Esophagus squamous epithelium (tissue), 4 donors: ENCODE data around the gene XIRP2.

Experiments
- POLR2A ChIP-seq, 4 donors: fragments of 450-650 bp; IDR thresholded peaks; one replicate each; pipeline ENCODE4 v1.6.1; 2017; ENCODE audit warnings: antibody characterized with exemption in 4 of 4, mild to moderate bottlenecking in 4 of 4, moderate library complexity in 3 of 4
- TF ChIP-seq, protein P1 (sequence below), 6 experiments: fragments of 450-650 bp in 4 of 6; fragments of 200-600 bp in 2 of 6; sonication (generic) in 2 of 6; IDR thresholded peaks; one replicate each; pipeline ENCODE4 v1.5.1; 2016 to 2019; ENCODE audit warnings: antibody characterized with exemption in 6 of 6, mild to moderate bottlenecking in 4 of 6, moderate library complexity in 4 of 6

DNA sequence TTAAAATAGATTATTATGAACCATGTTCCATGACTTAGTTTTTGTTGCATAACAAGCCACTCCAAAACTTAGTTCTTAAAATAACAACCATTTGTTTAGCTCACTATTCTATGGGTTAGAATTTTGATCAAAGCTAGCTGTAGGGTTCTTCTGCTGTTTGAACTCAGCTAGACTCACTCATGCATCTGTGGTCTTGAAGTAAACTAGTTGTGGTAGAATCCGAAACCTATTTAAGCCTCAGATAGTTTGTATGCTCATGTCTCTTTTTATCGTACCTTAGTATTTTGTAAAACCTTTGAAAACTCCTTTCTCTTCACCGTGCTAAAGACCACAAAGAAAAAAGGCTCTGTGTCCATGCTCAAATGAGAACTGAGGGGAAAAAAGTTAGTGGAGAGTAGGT is 166.6 kb downstream of the XIRP2 start:
- TF ChIP-seq, protein P1, sequence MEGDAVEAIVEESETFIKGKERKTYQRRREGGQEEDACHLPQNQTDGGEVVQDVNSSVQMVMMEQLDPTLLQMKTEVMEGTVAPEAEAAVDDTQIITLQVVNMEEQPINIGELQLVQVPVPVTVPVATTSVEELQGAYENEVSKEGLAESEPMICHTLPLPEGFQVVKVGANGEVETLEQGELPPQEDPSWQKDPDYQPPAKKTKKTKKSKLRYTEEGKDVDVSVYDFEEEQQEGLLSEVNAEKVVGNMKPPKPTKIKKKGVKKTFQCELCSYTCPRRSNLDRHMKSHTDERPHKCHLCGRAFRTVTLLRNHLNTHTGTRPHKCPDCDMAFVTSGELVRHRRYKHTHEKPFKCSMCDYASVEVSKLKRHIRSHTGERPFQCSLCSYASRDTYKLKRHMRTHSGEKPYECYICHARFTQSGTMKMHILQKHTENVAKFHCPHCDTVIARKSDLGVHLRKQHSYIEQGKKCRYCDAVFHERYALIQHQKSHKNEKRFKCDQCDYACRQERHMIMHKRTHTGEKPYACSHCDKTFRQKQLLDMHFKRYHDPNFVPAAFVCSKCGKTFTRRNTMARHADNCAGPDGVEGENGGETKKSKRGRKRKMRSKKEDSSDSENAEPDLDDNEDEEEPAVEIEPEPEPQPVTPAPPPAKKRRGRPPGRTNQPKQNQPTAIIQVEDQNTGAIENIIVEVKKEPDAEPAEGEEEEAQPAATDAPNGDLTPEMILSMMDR (IDR thresholded peaks at IDR 0.05) = no peak
- TF ChIP-seq POLR2A (IDR thresholded peaks at IDR 0.05) = no peak
